SJSA1 (cell line): ENCODE measurements around the gene FERMT3. TPM values are rescaled to one million over a fixed set of nuclear protein-coding genes. Genes with fewer than 3 reads are reported as not detected.

Experiments
- DNase-seq, 2 experiments: peaks; one replicate each; pipeline ENCODE4 v3.0.0-alpha.2; 2015 to 2020; ENCODE audit warnings: low spot score in 2 of 2, low read depth in 1 of 2
- H3K27ac ChIP-seq: fragments of 250-450 bp; sonication (Bioruptor Pico); 2 replicates; pipeline ENCODE4 v1.5.1; 2020; ENCODE audit warnings: mild to moderate bottlenecking, moderate library complexity
- H3K27me3 ChIP-seq: fragments of 250-450 bp; sonication (Bioruptor Pico); replicated peaks from 2 replicates; pipeline ENCODE4 v1.5.1; 2020; ENCODE audit warnings: mild to moderate bottlenecking, moderate library complexity
- H3K36me3 ChIP-seq: fragments of 250-450 bp; sonication (Bioruptor Pico); 2 replicates; pipeline ENCODE4 v1.5.1; 2020; ENCODE audit warnings: mild to moderate bottlenecking
- H3K4me1 ChIP-seq: fragments of 250-450 bp; sonication (Bioruptor Pico); replicated peaks from 2 replicates; pipeline ENCODE4 v1.6.1; 2021; ENCODE audit warnings: mild to moderate bottlenecking
- H3K4me3 ChIP-seq: fragments of 250-450 bp; sonication (Bioruptor Pico); 2 replicates; pipeline ENCODE4 v1.5.1; 2020; ENCODE audit warnings: mild to moderate bottlenecking
- H3K9me3 ChIP-seq: fragments of 250-450 bp; sonication (Bioruptor Pico); replicated peaks from 2 replicates; pipeline ENCODE4 v1.5.1; 2020; ENCODE audit warnings: mild to moderate bottlenecking
- total RNA-seq: library from RNA; depleted of rRNA; stranded (reverse); fragments of >200 nt; shearing (Covaris generic); gene quantifications from 2 replicates; pipeline ENCODE4 v1.2.3, GENCODE V29; 2014

The FERMT3 gene
- total RNA-seq, 1 experiment from 2014 or later, result 0.84 TPM

GRCh38 chr11:64229744-64230170 is 23.2 kb downstream of the FERMT3 start:
- Histone ChIP-seq H3K4me3 (peak overlapping the region; percentile 66), H3K9me3 (0 out of 2 replicates have a peak, but pooled peaks cover 5% of the 10 kb centered on the region), H3K27ac (no peak overlapping the region), H3K27me3 (no peaks in the 10 kb centered on the region), H3K36me3 (peaks cover 26% of the 10 kb centered on the region), H3K4me1 (peaks cover 49% of the 10 kb centered on the region)
- no peak for DNase-seq

- peaks cover 28% of the 10 kb centered on the region for H3K36me3 ChIP-seq
- H3K27ac ChIP-seq, result peak within 1 kb of the TSS; percentile 35
- peak; percentile 94 for DNase-seq
- no peaks in the 10 kb centered on the region for H3K27me3 ChIP-seq
- H3K4me1 ChIP-seq, result peaks cover 50% of the 10 kb centered on the region
- H3K4me3 ChIP-seq, result peak within 1 kb of the TSS; percentile 66
- 0 out of 2 replicates have a peak, but pooled peaks cover 5% of the 10 kb centered on the region for H3K9me3 ChIP-seq
Measured at GRCh38 chr11:64230171-64230984, 23.9 kb downstream of the FERMT3 start, which contains the start of gene DNAJC4. DNAJC4 (plus strand) TSS chr11:64230548; CDS start chr11:64230855, 307 bp downstream.

DNA sequence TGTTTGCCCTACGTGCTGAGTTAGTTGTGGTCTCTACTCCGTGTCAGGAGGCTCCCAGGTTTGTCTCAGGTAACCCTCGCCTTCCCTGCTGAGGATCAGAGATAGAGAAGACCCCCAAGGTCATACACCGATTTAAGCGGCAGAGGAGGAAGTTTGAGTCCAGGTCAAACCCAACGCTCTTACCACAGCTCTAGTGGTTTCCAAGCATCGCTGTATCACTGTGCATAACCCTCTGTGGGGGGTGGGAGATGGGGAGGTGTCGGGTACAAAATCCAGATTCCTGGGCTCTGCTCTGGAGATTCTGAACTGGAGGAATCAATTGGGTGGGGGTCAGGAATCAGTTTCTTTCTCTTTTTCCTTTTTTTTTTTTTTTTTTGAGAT is 24.5 kb downstream of the FERMT3 start:
- peaks cover 47% of the 10 kb centered on the region for H3K4me1 ChIP-seq
- 0 out of 2 replicates have a peak, but pooled peaks cover 5% of the 10 kb centered on the region for H3K9me3 ChIP-seq
- no peak for DNase-seq
- peaks cover 34% of the 10 kb centered on the region for H3K36me3 ChIP-seq
- no peaks in the 10 kb centered on the region for H3K27me3 ChIP-seq
- peak overlapping the region; percentile 66 for H3K4me3 ChIP-seq
- peak overlapping the region; percentile 35 for H3K27ac ChIP-seq

GRCh38 chr11:64231546-64231945 is 25.0 kb downstream of the FERMT3 start:
- Histone ChIP-seq H3K9me3 (0 out of 2 replicates have a peak, but pooled peaks cover 4% of the 10 kb centered on the region), H3K27me3 (no peaks in the 10 kb centered on the region), H3K4me3 (no peak overlapping the region), H3K27ac (no peak overlapping the region), H3K36me3 (peaks cover 33% of the 10 kb centered on the region), H3K4me1 (peaks cover 44% of the 10 kb centered on the region)
- DNase-seq, result no peak

DNA sequence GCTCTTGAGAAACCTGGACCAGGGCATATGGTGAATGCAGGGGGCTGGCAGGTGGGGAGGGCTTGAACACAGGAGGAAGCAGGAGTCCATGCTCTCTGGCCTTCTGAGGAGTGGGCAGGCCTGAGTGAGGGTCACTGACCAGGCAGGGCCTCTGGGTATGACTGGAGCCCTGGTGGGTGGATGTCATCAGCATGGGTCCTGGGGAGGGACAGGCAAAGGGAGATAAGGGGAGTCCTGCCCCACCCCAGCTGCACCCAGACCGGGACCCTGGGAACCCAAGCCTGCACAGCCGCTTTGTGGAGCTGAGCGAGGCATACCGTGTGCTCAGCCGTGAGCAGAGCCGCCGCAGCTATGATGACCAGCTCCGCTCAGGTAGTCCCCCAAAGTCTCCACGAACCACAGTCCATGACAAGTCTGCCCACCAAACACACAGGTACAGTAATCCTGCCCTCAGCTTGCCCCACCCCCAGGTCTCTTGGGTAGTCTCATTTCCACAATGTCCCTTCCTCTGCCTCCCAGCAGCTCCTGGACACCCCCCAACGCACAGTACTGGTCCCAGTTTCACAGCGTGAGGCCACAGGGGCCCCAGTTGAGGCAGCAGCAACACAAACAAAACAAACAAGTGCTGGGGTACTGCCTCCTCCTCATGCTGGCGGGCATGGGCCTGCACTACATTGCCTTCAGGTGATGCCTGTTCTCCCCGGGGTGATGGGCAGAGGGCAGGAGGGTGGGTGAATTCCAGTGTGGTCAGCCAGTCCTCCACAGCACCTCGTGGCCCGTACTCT is 25.9 kb downstream of the FERMT3 start:
- no peak for DNase-seq

GRCh38 chr11:64232967-64233315 is 26.4 kb downstream of the FERMT3 start:
- no peak for DNase-seq
- no peaks in the 10 kb centered on the region for H3K27me3 ChIP-seq
- no peak overlapping the region for H3K4me3 ChIP-seq
- H3K4me1 ChIP-seq, result peaks cover 34% of the 10 kb centered on the region
- peaks cover 32% of the 10 kb centered on the region for H3K36me3 ChIP-seq
- H3K9me3 ChIP-seq, result no peaks in the 10 kb centered on the region
- H3K27ac ChIP-seq, result no peak overlapping the region

More for the DNA sequence above, 25.9 kb downstream of the FERMT3 start:
- H3K4me1 ChIP-seq, result peaks cover 36% of the 10 kb centered on the region
- H3K36me3 ChIP-seq, result peaks cover 27% of the 10 kb centered on the region
- H3K9me3 ChIP-seq, result no peaks in the 10 kb centered on the region
- H3K4me3 ChIP-seq, result no peak overlapping the region
- no peak overlapping the region for H3K27ac ChIP-seq
- H3K27me3 ChIP-seq, result no peaks in the 10 kb centered on the region

DNA sequence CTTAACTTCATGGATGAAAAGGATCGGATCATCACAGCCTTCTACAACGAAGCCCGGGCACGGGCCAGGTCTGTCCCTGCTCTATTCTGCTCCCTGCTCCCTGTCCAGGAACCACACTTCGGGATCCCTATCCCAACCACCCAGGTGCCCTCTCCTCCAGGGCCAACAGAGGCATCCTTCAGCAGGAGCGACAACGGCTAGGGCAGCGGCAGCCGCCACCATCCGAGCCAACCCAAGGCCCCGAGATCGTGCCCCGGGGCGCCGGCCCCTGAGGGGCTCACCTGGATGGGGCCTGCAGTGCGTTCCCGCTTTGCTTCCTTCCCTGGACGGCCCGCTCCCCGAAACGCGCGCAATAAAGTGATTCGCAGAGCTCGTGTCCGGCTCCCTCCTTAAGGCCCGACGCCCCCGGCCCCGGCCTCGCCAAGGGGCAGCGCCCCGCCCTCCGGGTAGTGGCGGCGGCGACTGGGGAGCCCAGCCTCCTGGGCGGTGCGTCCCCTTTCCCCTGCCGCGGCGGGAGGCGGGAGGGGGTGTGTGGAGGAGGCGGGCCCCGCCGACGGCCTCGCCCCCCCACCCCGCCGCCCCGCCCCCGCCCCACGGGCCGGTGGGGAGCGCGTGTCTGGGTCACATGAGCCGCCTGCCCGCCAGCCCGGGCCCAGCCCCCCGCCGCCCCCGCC is 27.5 kb downstream of the FERMT3 start, which contains the start of gene VEGFB:
Gene VEGFB, plus strand, starts transcription at position 672 of the 674 bp plus-strand sequence. CDS start 250 bp downstream, outside the sequence.
- H3K4me1 ChIP-seq, result peaks cover 34% of the 10 kb centered on the region
- H3K27me3 ChIP-seq, result no peaks in the 10 kb centered on the region
- H3K4me3 ChIP-seq, result peak within 1 kb of the TSS; percentile 79
- peak in 1 of 2 experiments; percentile 39 for DNase-seq
- H3K36me3 ChIP-seq, result peaks cover 31% of the 10 kb centered on the region
- no peak within 1 kb of the TSS for H3K27ac ChIP-seq
- no peaks in the 10 kb centered on the region for H3K9me3 ChIP-seq

DNA sequence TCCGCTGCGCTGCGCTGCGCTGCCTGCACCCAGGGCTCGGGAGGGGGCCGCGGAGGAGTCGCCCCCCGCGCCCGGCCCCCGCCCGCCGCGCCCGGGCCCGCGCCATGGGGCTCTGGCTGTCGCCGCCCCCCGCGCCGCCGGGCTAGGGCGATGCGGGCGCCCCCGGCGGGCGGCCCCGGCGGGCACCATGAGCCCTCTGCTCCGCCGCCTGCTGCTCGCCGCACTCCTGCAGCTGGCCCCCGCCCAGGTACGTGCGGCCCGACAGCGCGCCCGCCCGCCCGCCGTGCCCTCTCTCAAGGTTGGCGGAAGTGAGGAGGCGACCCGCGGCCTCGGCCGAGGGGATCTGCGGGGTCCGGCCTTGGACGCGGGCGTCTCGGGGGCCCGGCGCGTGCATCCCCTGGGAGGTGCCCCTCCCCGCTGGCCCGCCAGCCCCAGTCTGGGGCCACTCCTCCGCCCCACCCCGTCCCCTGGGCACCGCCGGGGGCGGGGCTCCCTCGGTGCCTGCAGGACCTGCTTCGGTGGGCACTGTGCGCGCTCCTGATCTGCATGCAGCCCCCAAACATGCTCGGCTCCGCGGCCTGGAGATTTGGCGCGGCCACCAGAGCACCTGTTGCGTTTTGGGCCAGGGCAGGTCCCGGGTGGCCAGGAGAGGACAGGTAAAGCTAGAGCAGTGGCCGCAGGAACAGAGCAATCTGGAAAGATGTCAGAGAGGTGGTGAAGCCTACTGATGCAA is 28.3 kb downstream of the FERMT3 start:
- Histone ChIP-seq H3K36me3 (peaks cover 24% of the 10 kb centered on the region), H3K4me3 (peak overlapping the region; percentile 79), H3K27ac (no peak overlapping the region), H3K9me3 (no peaks in the 10 kb centered on the region), H3K4me1 (peaks cover 27% of the 10 kb centered on the region), H3K27me3 (no peaks in the 10 kb centered on the region)
- DNase-seq, result peak in 1 of 2 experiments; percentile 53

- Histone ChIP-seq H3K4me3 (peak overlapping the region; percentile 79), H3K27ac (no peak overlapping the region), H3K4me1 (peaks cover 28% of the 10 kb centered on the region), H3K27me3 (no peaks in the 10 kb centered on the region), H3K36me3 (peaks cover 32% of the 10 kb centered on the region), H3K9me3 (no peaks in the 10 kb centered on the region)
- no peak for DNase-seq
Measured at GRCh38 chr11:64235437-64236161, 29.1 kb downstream of the FERMT3 start.

DNA sequence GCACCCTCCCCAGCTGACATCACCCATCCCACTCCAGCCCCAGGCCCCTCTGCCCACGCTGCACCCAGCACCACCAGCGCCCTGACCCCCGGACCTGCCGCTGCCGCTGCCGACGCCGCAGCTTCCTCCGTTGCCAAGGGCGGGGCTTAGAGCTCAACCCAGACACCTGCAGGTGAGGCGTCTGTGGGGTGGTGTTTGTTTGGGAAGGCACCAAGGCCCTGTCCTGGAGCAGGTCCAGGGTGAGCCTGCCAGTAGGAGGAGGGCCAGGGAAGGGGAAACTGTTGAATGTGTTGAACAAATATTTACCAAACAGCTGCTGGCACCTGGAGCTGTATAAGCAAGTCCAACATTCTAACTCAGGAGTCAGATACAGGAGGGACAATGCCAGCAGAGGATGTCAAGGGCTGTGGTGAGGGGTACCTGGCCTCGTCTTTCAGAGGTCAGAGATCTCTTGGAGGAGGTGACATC is 31.0 kb downstream of the FERMT3 start:
- no peak for DNase-seq
- Histone ChIP-seq H3K36me3 (peaks cover 40% of the 10 kb centered on the region), H3K27me3 (no peaks in the 10 kb centered on the region), H3K27ac (no peak overlapping the region), H3K4me1 (peaks cover 32% of the 10 kb centered on the region), H3K9me3 (no peaks in the 10 kb centered on the region), H3K4me3 (no peak overlapping the region)

DNA sequence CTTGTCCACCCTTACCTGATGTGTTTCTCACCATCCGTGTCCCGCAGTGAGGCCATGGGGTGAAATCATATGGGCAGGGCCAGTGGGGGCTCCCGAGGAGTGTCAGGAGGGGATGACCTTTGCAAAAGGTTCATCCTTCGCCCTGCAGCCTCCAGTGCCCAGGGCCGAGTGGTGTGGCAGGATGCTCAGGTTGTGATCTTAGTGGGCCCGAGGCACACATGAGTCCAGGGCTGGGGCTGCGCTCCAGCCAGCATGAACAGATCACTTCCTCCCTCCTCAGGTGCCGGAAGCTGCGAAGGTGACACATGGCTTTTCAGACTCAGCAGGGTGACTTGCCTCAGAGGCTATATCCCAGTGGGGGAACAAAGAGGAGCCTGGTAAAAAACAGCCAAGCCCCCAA is 31.6 kb downstream of the FERMT3 start:
- no peak for DNase-seq
- Histone ChIP-seq H3K27me3 (no peaks in the 10 kb centered on the region), H3K9me3 (no peaks in the 10 kb centered on the region), H3K4me3 (no peak overlapping the region), H3K4me1 (peaks cover 38% of the 10 kb centered on the region), H3K27ac (no peak overlapping the region), H3K36me3 (peaks cover 45% of the 10 kb centered on the region)

GRCh38 chr11:64238999-64239398 is 32.5 kb downstream of the FERMT3 start:
- Histone ChIP-seq H3K27me3 (no peaks in the 10 kb centered on the region), H3K4me1 (peaks cover 39% of the 10 kb centered on the region), H3K9me3 (no peaks in the 10 kb centered on the region), H3K4me3 (no peak overlapping the region), H3K27ac (no peak overlapping the region), H3K36me3 (peaks cover 53% of the 10 kb centered on the region)
- no peak for DNase-seq
